CD4-positive, alpha-beta T cell treated with Interleukin-6 for 4 hours (primary cell): ENCODE measurements around the gene FAM124A.

Experiments used
- DNase-seq: peaks from one replicate; pipeline ENCODE4 v3.0.0-alpha.2; 2020; ENCODE audit warnings: mixed read lengths

The FAM124A gene

GRCh38 chr13:51243832-51244231, 21.6 kb downstream of the FAM124A start:
- DNase-seq = no peak

- no peak for DNase-seq
Measured at GRCh38 chr13:51244637-51245405, 22.6 kb downstream of the FAM124A start.

- no peak for DNase-seq
Measured at GRCh38 chr13:51245583-51245982, 23.4 kb downstream of the FAM124A start.

- no peak for DNase-seq
Measured at GRCh38 chr13:51246025-51246417, 23.8 kb downstream of the FAM124A start.

GRCh38 chr13:51246418-51247277, 24.4 kb downstream of the FAM124A start:
- no peak for DNase-seq

- DNase-seq = no peak
Measured at GRCh38 chr13:51249255-51249654, 27.1 kb downstream of the FAM124A start.

GRCh38 chr13:51249770-51250741, 27.9 kb downstream of the FAM124A start:
- no peak for DNase-seq

- DNase-seq = no peak
Measured at GRCh38 chr13:51251480-51251879, 29.3 kb downstream of the FAM124A start.

- DNase-seq = no peak
Measured at GRCh38 chr13:51252954-51253532, 30.8 kb downstream of the FAM124A start.

GRCh38 chr13:51255556-51255955, 33.4 kb downstream of the FAM124A start:
- no peak for DNase-seq

GRCh38 chr13:51257187-51257586, 35.0 kb downstream of the FAM124A start:
- DNase-seq = no peak

- no peak for DNase-seq
Measured at GRCh38 chr13:51258612-51259548, 36.7 kb downstream of the FAM124A start.

GRCh38 chr13:51260154-51260553, 38.0 kb downstream of the FAM124A start:
- no peak for DNase-seq

- DNase-seq = no peak
Measured at GRCh38 chr13:51261610-51262249, 39.5 kb downstream of the FAM124A start.

GRCh38 chr13:51262501-51263211, 40.5 kb downstream of the FAM124A start:
- peak; percentile 4 for DNase-seq

GRCh38 chr13:51266642-51267041, 44.4 kb downstream of the FAM124A start:
- DNase-seq = no peak

- DNase-seq = no peak
Measured at GRCh38 chr13:51267622-51268021, 45.4 kb downstream of the FAM124A start.

- no peak for DNase-seq
Measured at GRCh38 chr13:51269039-51269438, 46.8 kb downstream of the FAM124A start.

GRCh38 chr13:51270623-51271415, 48.6 kb downstream of the FAM124A start:
- no peak for DNase-seq
